Fibroblast of lung (primary cell): ENCODE data around the gene NATD1. TPM values are rescaled to one million over a fixed set of nuclear protein-coding genes. Genes with fewer than 3 reads are reported as not detected.

ENCODE experiments used
- DNase-seq, 2 donors: peaks; one replicate each; pipeline versions ENCODE4 v3.0.0 to v3.0.0-alpha.2; 2010; ENCODE audit warnings: low read depth in 2 of 2
- H2AFZ ChIP-seq: 2 replicates; pipeline ENCODE4 v1.5.1; 2012; ENCODE audit warnings: low read length, control low read depth, inconsistent platforms
- H3K27ac ChIP-seq: 2 replicates; pipeline ENCODE4 v1.5.1; 2011; ENCODE audit warnings: low read length, control low read depth; ENCODE audit not compliant: insufficient read depth
- H3K27me3 ChIP-seq: 2 replicates; pipeline ENCODE4 v1.5.1; 2011; ENCODE audit warnings: mild to moderate bottlenecking, low read length; ENCODE audit not compliant: control insufficient read depth, insufficient read depth
- H3K36me3 ChIP-seq: 2 replicates; pipeline ENCODE4 v1.5.1; 2011; ENCODE audit warnings: low read length; ENCODE audit not compliant: control insufficient read depth, insufficient read depth
- H3K4me1 ChIP-seq: 2 replicates; pipeline ENCODE4 v1.5.1; 2011; ENCODE audit warnings: low read length; ENCODE audit not compliant: control insufficient read depth, insufficient read depth; ENCODE audit errors: extremely low read depth
- H3K4me2 ChIP-seq: 2 replicates; pipeline ENCODE4 v1.5.1; 2011; ENCODE audit warnings: low read length, control low read depth; ENCODE audit not compliant: insufficient read depth; ENCODE audit errors: extremely low read depth
- H3K4me3 ChIP-seq, 4 experiments: fragments of 200-600 bp in 1 of 4; sonication (generic) in 1 of 4; replicated peaks in 1 of 4; 2 replicates each; pipeline ENCODE4 v1.5.1; 2011 to 2016; ENCODE audit warnings: low read length in 4 of 4, low read depth in 3 of 4, mild to moderate bottlenecking in 3 of 4, control low read depth in 2 of 4, inconsistent platforms in 1 of 4, mixed read lengths in 1 of 4; ENCODE audit not compliant: insufficient read depth in 1 of 4; ENCODE audit errors: control extremely low read depth in 1 of 4
- H3K79me2 ChIP-seq: 2 replicates; pipeline ENCODE4 v1.5.1; 2012; ENCODE audit warnings: mild to moderate bottlenecking, low read length, inconsistent platforms; ENCODE audit not compliant: control insufficient read depth, insufficient read depth
- H3K9ac ChIP-seq: 2 replicates; pipeline ENCODE4 v1.5.1; 2011; ENCODE audit warnings: mild to moderate bottlenecking, low read length, control low read depth; ENCODE audit not compliant: insufficient read depth
- H3K9me3 ChIP-seq: 2 replicates; pipeline ENCODE4 v1.5.1; 2012; ENCODE audit warnings: low read depth, low read length; ENCODE audit not compliant: control insufficient read depth, insufficient read depth
- H4K20me1 ChIP-seq: 2 replicates; pipeline ENCODE4 v1.5.1; 2011; ENCODE audit warnings: low read length; ENCODE audit not compliant: control insufficient read depth, insufficient read depth; ENCODE audit errors: extremely low read depth
- EZH2 ChIP-seq: IDR thresholded peaks from 2 replicates; pipeline ENCODE4 v1.5.1; 2012; ENCODE audit warnings: low read length, control low read depth, mild to moderate bottlenecking; ENCODE audit errors: missing control alignments
- polyA plus RNA-seq, 2 donors: library from polyadenylated mRNA; depleted of rRNA in 1 of 2; stranded (reverse) in 1 of 2; unstranded in 1 of 2; fragments of >200 nt; gene quantifications; 2 replicates each; pipeline ENCODE4 v1.2.1, GENCODE V29; 2011 to 2012; ENCODE audit warnings: missing spikeins in 1 of 2
- total RNA-seq: library from RNA; depleted of rRNA; stranded (reverse); fragments of >200 nt; gene quantifications from 2 replicates; pipeline ENCODE4 v1.2.1, GENCODE V29; 2014
- TF ChIP-seq, protein P1 (sequence below), 2 donors: IDR thresholded peaks in 1 of 2; conservative IDR thresholded peaks in 1 of 2; 1 replicate in 1 of 2; 2 replicates in 1 of 2; pipeline ENCODE4 v1.5.1; 2011 to 2012; ENCODE audit warnings: low read length in 2 of 2, control low read depth in 1 of 2, inconsistent platforms in 1 of 2, low read depth in 1 of 2, mild to moderate bottlenecking in 1 of 2

The NATD1 gene
- total and polyA plus RNA-seq, 2 donors (not counting 1 experiment from before 2014, with no cell fraction given), result 5.6 to 9.2 TPM

DNA sequence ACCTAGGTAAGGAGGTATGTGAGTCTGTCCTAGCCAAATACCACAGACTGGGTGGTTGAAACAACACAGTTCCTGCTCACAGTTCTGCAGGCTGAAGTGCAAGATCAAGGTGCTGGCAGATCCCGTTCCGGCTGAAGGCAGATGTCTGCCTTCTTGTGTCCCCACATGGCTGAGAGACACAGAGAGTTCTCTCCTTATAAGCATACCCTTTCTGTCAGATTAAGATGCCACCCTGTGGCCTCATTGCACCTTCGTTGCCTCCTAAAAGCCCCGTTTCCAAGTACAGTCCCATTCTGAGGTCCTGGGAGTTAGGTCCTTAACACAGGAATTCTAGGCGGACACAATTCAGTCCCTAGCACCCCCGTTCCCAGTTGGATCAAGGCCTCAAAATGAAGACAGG lies 30.1 kb downstream of the NATD1 start:
- Histone ChIP-seq H3K9me3 (no peaks in the 10 kb centered on the region), H3K79me2 (no peaks in the 10 kb centered on the region), H3K27ac (no peak overlapping the region), H2AFZ (no peak overlapping the region), H3K9ac (no peak overlapping the region), H3K4me1 (no peaks in the 10 kb centered on the region), H3K4me3 (no peak overlapping the region), H3K36me3 (no peaks in the 10 kb centered on the region), H3K27me3 (no peaks in the 10 kb centered on the region), H4K20me1 (no peaks in the 10 kb centered on the region), H3K4me2 (no peak overlapping the region)
- TF ChIP-seq, protein P1, sequence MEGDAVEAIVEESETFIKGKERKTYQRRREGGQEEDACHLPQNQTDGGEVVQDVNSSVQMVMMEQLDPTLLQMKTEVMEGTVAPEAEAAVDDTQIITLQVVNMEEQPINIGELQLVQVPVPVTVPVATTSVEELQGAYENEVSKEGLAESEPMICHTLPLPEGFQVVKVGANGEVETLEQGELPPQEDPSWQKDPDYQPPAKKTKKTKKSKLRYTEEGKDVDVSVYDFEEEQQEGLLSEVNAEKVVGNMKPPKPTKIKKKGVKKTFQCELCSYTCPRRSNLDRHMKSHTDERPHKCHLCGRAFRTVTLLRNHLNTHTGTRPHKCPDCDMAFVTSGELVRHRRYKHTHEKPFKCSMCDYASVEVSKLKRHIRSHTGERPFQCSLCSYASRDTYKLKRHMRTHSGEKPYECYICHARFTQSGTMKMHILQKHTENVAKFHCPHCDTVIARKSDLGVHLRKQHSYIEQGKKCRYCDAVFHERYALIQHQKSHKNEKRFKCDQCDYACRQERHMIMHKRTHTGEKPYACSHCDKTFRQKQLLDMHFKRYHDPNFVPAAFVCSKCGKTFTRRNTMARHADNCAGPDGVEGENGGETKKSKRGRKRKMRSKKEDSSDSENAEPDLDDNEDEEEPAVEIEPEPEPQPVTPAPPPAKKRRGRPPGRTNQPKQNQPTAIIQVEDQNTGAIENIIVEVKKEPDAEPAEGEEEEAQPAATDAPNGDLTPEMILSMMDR (conservative IDR thresholded peaks at IDR 0.05 in 1 of 2, IDR thresholded peaks at IDR 0.05 in 1 of 2; ENCODE audit: low read depth in 1 of 2, low read length in 2 of 2), result no peak
- no peak for TF ChIP-seq EZH2
- DNase-seq, result no peak

DNA sequence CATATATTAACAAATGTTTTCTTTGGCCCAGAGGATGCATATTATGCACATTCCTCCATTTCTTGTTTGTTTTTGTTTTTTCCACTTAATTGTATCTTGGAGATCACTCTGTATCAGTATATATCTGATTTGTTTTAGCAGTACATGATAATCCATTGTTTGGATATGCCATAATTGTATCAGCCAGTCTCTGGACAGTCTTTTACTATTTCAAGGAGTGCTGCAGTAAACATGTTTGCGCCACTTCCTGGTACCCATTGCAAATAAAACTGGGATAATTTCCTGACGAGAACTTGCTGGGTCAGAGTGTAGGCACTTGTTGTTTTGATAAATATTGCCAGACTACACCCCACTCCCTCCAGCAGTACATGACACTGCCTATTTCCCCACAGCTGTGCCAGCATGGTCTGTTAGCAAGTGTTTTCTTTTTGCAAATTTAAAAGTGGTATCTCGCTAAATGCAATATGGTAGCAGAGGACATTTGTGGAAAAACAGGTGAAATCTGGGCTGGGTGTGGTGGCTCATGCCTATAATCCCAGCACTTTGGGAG lies 34.3 kb downstream of the NATD1 start:
- TF ChIP-seq EZH2, result no peak
- TF ChIP-seq, protein P1 (conservative IDR thresholded peaks at IDR 0.05 in 1 of 2, IDR thresholded peaks at IDR 0.05 in 1 of 2; ENCODE audit: low read depth in 1 of 2, low read length in 2 of 2), result no peak
- Histone ChIP-seq H3K27me3 (no peaks in the 10 kb centered on the region), H3K36me3 (no peaks in the 10 kb centered on the region), H3K4me1 (peaks cover 5% of the 10 kb centered on the region), H3K9me3 (no peaks in the 10 kb centered on the region), H3K79me2 (peaks cover 17% of the 10 kb centered on the region), H3K9ac (no peak overlapping the region), H2AFZ (no peak overlapping the region), H3K27ac (no peak overlapping the region), H3K4me2 (no peak overlapping the region), H4K20me1 (no peaks in the 10 kb centered on the region), H3K4me3 (no peak overlapping the region)
- DNase-seq, result no peak

DNA sequence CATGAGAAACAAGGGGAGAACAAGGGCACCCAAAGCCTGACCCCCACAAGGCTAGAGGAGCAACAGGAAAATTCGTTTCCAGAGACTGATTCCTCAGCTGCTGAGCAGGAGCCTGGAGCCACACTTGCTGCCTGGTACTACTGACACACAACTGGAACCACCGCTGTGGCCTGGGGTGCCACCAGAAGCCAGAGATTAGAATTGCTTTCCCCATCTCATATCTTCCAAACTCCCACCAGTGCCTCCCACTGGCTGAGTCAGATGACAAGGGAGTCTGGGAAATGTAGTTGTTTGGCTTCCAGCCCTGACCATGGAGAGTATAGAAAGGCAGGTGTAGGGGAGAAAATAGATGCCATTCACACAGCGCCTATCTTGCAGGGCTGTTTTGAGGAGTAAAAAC lies 35.1 kb downstream of the NATD1 start:
- H2AFZ ChIP-seq, result no peak overlapping the region
- no peak for DNase-seq
- H3K27ac ChIP-seq, result no peak overlapping the region
- no peak overlapping the region for H3K9ac ChIP-seq
- no peaks in the 10 kb centered on the region for H3K36me3 ChIP-seq
- H3K4me3 ChIP-seq, result no peak overlapping the region
- H3K4me2 ChIP-seq, result no peak overlapping the region
- peaks cover 5% of the 10 kb centered on the region for H3K4me1 ChIP-seq
- TF ChIP-seq, protein P1 (conservative IDR thresholded peaks at IDR 0.05 in 1 of 2, IDR thresholded peaks at IDR 0.05 in 1 of 2; ENCODE audit: low read depth in 1 of 2, low read length in 2 of 2), result no peak
- TF ChIP-seq EZH2, result no peak
- no peaks in the 10 kb centered on the region for H3K27me3 ChIP-seq
- peaks cover 25% of the 10 kb centered on the region for H3K79me2 ChIP-seq
- H4K20me1 ChIP-seq, result no peaks in the 10 kb centered on the region
- no peaks in the 10 kb centered on the region for H3K9me3 ChIP-seq
